Measurements from ENCODE around the gene OGT.
"Not testable (repeated sequence)": the region's sequence is repeated elsewhere in the genome, so short reads cannot be mapped to it uniquely, and the experiment has no call there.

Gene OGT

GRCh38 chrX:71549986-71550385 is 17.1 kb downstream of the OGT start:
- no peak for TF ChIP-seq ZFX (IDR thresholded peaks at IDR 0.05; ENCODE audit: borderline replicate concordance)
- no peak for TF ChIP-seq CTCF (IDR thresholded peaks at IDR 0.05)
- H3K27ac ChIP-seq = no peak overlapping the region

- H3K27ac ChIP-seq = no peak overlapping the region
- no peak for TF ChIP-seq ZFX (IDR thresholded peaks at IDR 0.05; ENCODE audit: borderline replicate concordance)
- TF ChIP-seq CTCF (IDR thresholded peaks at IDR 0.05) = no peak
These were observed 17.7 kb downstream of the OGT start for GRCh38 chrX:71550578-71550977.

GRCh38 chrX:71556036-71556435 is 23.1 kb downstream of the OGT start:
- H3K27ac ChIP-seq = no peak overlapping the region
- TF ChIP-seq ZFX (IDR thresholded peaks at IDR 0.05; ENCODE audit: borderline replicate concordance) (no peak), CTCF (IDR thresholded peaks at IDR 0.05) (no peak)

- TF ChIP-seq ZFX (IDR thresholded peaks at IDR 0.05; ENCODE audit: borderline replicate concordance) (no peak), CTCF (IDR thresholded peaks at IDR 0.05) (no peak)
- no peak overlapping the region for H3K27ac ChIP-seq
These were observed 26.0 kb downstream of the OGT start for GRCh38 chrX:71558920-71559319.

- H3K27ac ChIP-seq = not testable (repeated sequence)
These were observed 26.9 kb downstream of the OGT start for GRCh38 chrX:71559773-71560172.

GRCh38 chrX:71563921-71564320 is 31.0 kb downstream of the OGT start:
- TF ChIP-seq ZFX (IDR thresholded peaks at IDR 0.05; ENCODE audit: borderline replicate concordance) = no peak
- 0 out of 2 replicates have a peak, but pooled peaks have one; percentile 5 for TF ChIP-seq CTCF (IDR thresholded peaks at IDR 0.05)
- H3K27ac ChIP-seq = no peak overlapping the region

- no peak overlapping the region for H3K27ac ChIP-seq
- TF ChIP-seq CTCF (IDR thresholded peaks at IDR 0.05) (no peak), ZFX (IDR thresholded peaks at IDR 0.05; ENCODE audit: borderline replicate concordance) (no peak)
These were observed 32.7 kb downstream of the OGT start for GRCh38 chrX:71565474-71566041.

- not testable (repeated sequence) for H3K27ac ChIP-seq
These were observed 38.5 kb downstream of the OGT start for GRCh38 chrX:71571390-71571789.
